GM19395 (cell line): ENCODE data around the gene NOL8.

Experiments used
- ATAC-seq: cut with Tn5 transposase; IDR thresholded peaks from one replicate; pipeline ENCODE4 v1.9.1; 2021; ENCODE audit warnings: mild to moderate bottlenecking, moderate library complexity; ENCODE audit not compliant: unreplicated experiment

NOL8 gene

GRCh38 chr9:92312887-92313623 is 12.1 kb downstream of the NOL8 start:
- ATAC-seq, result no peak

DNA sequence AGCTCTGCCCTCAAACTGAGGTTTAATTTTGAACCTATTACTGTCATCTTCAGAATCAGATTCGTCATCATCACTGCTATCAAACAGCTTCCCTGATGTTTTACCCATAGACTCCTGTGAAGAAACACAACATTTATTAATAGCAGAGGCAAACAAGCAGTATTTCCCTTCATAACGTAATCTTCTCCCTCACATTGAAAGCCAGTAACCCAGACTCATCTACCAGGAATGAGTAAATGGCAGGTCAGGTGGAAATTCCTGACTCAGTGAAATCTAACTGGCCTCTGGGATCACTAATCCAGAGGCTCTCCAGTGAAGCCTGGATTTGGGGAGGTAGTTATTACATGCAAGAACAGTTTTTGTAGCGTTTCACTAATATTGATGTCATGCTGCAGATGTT is 14.6 kb downstream of the NOL8 start:
- ATAC-seq, result no peak

GRCh38 chr9:92308893-92309292 is 16.3 kb downstream of the NOL8 start:
- ATAC-seq, result no peak

DNA sequence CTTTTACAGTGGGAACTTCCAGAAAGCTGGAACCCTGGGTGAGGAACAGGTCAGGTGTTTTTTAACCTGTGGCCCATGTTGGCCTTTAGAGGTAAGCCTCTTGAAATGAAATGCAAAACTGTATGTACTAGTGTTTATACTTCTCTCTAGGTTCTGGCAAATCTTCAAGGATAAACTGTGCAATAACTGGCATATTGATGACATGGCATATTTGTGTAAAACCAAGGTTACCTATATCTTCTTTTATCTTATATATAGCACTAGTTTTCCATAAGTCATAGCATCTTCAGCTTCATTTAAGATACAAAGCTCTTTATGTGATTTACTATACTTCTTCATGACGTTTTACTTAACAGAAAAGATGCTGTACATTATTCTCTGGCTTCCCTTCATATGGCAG is 24.2 kb downstream of the NOL8 start:
- no peak for ATAC-seq

DNA sequence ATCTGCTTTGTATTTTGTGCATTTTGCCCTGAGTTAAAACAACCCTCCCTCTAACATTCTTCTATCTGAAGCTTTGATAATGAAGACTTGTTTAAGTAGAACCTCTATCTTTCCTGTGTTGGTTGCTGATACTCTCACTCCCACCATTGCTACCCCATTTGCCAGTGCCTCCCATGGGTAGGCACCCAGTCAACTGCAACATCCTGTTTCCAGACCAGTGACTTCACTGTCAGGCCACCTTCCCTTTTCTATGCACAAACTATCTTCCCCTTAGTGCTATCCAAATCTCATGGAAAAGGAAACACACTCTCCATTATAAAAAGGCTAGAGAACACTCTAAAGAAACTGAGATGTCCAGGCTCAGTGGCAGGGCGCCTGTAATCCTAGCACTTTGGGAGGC is 26.0 kb downstream of the NOL8 start:
- ATAC-seq, result no peak

DNA sequence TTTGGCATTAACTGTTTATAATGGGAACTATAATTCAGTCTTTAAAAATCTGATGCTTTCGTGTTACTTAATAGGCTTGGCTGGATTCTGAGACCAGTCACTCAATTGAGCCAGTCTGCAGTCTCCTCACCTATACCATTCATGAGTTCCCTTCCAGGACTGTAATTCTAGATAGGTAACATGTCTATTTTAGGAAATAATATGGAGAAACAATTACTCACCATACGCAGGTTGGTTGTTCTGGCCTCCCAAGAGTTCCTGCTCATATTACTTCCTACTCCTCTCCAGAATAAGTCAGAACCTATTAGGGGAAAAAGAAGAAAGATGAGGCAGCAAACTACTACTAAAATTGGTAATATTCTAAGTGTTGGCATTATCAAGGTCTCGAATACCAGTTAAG is 27.1 kb downstream of the NOL8 start:
- no peak for ATAC-seq

DNA sequence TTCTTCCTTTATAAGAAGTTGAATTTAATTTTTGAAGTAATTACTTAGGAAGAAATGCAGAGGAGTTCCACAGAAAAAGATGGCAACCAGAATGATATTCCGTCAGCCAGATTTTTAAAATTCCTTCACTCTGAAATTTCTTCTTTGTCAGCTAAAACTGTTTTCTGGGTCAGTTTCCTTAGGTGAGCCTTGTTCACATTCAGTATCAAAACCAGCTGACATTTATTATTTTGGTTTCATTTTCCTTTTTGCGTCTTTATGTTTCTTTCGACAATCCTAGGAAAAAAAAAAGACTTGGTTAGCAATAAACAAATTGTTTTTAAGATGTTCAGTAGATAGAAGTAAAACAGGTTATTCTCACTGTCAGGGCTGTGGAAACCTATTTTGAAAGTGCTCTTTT is 27.5 kb downstream of the NOL8 start:
- no peak for ATAC-seq

- ATAC-seq, result no peak
Measured at GRCh38 chr9:92295827-92296258, 29.3 kb downstream of the NOL8 start.

- ATAC-seq, result no peak
Measured at GRCh38 chr9:92295240-92295790, 29.8 kb downstream of the NOL8 start.

- no peak for ATAC-seq
Measured at GRCh38 chr9:92294297-92294676, 30.9 kb downstream of the NOL8 start.

DNA sequence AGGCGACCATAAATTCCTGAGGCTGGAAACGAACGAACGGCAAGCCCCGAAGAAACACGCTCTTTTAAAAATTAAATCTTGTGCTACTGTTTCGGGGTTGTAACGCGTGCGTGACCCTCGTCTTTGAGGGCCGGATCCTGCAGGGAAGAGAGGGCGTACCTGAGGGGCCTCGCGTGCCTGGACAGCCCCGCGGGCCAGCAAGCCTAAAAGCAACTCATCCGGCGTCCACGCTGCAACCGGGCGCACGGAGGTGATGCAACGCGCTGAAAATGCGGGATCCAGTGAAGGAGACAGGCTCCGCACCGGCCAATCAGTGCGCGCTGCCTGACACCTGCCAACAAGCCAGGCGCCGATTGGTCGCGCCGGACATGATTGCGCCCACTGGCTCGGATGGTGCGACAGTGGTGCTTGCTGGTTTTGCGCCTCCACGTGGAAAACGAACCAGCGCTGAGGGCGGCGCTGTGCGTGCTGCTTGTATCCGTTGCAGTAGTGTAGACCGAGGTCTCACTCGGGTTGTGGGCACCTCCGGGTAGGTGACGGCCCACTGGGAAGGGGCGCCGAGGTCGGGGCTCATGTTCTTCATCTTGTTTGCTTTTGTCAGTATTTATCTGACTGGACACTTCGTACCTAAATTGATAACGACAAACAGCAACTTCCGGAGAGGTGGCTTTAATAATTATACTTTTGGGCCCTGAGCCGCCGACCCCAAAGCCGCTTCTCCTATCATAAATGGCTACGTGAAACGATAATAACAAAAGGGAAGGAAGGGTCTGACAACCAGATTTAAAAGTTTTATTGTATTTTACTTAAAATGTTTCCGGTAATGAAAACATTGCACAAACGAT is 31.5 kb downstream of the NOL8 start, which contains the start of gene IARS1:
Gene IARS1, minus strand, starts transcription at position 246 of the 845 bp plus-strand sequence. CDS start 4,278 bp downstream, outside the sequence.
- ATAC-seq, result peak; percentile 93

- ATAC-seq, result no peak
Measured at GRCh38 chr9:92293075-92293354, 32.1 kb downstream of the NOL8 start.

DNA sequence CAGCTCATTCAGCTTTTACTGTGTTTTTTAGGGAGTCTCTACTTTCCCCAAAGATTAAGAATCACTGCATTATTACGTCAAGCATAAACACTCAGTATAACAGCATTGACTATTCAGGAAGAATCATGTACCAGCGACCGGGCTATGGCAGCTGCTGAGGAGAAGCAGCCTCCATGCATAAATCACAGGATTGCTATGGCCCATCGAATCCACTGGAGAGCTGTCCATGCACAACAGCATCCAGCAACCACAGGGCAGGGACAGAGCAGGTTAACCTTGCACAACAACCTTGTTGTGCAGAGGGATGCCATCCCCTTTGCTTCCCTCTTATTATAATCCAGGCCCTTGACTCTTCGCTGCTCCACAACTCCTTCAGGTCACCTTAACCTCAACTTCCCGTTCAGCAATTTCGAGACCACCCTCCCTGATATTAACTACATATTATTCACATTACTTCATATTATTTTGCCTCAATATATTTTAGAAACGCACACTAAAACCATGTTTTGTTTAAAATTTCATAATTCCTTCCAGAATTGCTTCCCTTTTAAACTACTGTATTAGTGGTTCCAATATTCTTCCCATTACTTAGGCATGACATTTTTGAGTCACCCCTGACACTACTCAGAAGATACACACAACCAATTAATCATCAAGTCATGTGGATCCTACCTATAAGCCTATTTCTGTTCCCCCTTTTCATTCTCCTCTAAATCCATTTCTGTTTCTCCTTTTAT is 32.6 kb downstream of the NOL8 start:
- ATAC-seq, result no peak

- no peak for ATAC-seq
Measured at GRCh38 chr9:92291577-92291976, 33.6 kb downstream of the NOL8 start.

DNA sequence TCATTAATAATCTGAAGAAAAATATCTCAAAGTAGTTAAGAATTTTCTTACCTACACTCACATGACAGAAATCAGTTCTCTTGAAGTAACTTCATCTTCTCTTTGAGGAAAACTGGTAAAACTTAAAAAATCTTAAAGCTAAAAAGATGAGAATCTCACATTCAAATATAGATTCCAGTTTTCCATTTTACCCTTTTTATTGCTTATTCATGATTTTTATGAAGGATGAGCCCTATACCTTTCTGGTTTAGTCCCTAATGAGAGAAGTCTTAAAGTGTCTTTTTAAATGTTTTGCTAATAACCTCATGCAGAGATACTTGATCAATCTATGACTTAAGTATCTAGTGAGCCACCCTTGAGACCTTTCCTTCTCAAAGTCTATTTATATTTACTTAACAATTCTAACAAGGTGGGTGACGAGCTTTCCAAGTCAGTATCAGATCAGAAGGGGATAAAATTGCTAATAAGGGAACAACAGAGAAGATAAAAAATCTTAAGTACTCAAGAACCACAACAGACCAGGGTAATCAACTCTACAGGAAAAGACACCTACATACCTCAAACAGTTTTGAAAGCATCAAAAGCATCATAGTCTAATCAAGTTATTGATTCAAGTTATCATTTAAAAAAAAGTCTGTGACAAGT is 34.2 kb downstream of the NOL8 start:
- no peak for ATAC-seq

DNA sequence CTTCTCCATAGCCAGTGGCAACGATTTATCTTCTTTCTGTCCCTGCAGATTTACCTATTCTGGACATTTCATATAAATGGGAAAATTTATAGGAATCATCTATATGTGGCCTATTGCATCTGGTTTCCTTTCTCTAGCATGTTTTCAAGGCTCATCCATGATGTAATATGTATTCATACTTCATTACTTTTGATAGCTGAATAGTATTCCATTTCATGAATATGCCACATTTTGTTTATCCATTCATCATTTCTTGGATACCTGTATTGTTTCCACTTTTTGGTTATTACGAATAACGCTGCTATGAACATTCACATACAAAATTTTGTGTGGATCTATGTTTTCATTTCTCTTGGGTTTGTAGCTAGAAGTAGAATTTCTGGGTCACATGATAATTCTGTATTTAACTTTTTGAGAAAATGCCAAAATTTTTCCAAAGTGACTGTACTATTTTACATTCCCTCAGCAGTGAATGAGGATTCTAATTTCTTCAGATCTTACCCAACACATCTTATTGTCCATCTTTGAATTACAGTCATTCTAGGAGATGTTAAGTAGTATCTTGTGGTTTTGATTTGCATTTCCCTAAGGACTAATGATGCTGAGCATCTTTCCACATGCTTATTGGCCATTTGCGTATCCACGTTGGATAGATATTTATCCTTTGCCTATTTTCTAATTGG is 35.3 kb downstream of the NOL8 start:
- no peak for ATAC-seq

DNA sequence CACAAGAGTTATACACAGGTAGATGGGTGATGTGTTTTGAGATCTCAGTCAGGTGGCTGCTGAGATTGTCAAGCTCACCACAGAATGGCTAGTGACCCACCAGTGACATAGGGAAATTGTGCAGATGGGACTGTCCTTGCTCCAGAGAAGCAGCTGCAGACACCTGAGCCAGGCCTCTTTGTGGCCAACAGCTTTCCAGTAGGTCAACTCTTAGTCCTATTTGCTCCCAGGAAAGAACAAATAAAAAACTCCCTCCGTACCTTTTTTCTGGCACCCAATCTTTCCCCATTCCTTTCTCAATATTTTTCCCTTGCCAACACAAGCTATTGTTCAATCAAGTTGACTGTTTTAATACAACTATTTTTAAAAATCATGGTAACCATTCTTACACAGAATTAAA is 45.8 kb downstream of the NOL8 start:
- ATAC-seq, result no peak

DNA sequence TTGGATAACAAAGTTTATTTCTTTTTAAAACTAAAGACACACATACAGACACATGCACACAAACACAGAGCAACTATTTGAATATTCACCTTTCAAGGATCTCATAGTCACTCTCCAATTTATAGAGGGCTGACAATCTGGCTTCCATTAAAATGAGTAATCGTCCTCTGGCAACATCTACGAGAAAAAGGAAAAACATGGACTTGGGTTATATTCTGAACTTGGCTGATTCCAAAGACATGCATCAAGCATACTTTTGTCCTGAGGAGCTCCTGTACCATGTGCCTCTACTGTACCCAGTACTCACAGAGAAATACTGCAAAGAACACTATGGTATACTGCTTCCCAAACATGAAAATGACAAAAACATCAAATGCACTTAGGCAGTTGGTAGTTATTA is 47.0 kb downstream of the NOL8 start:
- ATAC-seq, result no peak

DNA sequence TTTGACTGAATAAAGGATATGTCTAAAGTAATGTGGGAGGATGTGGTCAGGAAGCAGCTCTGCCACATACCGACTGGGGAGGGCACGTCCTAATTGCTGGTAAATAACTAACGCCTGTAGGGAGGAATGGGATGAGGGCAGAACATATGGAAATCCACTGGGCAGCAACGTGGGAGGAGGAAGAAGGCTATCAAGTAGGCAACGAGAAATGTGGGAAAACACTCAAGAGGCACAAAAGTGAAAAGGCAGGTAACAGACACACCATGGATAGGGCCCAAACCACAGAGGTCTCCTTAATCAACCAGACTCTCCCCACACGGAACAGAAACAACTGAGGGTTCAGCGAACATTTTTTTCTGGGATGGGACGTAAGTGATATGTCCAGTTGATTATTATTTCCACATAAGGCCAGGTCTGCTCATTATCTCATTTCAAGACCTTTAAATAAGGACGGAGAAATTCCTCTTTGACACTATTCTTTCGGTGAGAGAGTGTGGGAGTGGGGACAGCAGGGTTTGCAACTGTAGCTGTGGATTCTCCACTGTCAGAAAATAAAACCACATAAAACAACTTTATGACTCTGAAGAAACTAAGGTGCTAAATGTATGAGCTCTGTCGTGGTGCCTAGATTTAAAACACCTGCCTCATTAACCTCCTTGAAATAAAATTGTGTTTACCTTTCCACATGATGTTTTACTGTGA is 48.7 kb downstream of the NOL8 start:
- ATAC-seq, result no peak

- ATAC-seq, result no peak
Measured at GRCh38 chr9:92275541-92275940, 49.6 kb downstream of the NOL8 start.
